ENCODE data around the gene PID1. TPM values are rescaled to one million over a fixed set of nuclear protein-coding genes. Genes with fewer than 3 reads are reported as not detected.

PID1 gene
- total RNA-seq, 2 donors from 2014 or later, result 0.55 to 1.6 TPM

DNA sequence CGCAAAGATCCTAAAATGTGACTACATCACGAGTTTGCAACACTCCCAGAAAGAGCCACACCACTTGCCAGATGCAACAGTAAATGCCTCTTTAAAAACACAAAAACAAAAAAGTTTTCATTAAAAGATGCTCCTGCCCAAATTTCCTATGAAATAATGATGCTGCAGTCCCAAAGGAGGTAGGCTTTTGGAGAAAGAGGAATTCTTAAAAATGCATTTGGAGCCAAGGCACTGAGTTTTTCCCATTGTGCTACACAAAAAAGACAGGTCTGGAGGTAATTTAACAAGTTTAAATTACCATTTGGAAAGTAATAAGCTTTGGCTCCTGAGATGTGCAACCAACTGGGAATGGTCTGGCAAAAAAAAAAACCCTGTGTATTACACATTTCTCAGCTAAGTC, 145.0 kb downstream of the PID1 start:
- no peaks in the 10 kb centered on the region for H3K36me3 ChIP-seq (ENCODE audit: control insufficient read depth, insufficient read depth, low read length)
- no peaks in the 10 kb centered on the region for H3K27me3 ChIP-seq (ENCODE audit: control insufficient read depth, insufficient read depth, low read length, poor library complexity, severe bottlenecking)
- H3K27ac ChIP-seq (ENCODE audit: low read depth, low read length), result no peak overlapping the region
- peaks cover 8% of the 10 kb centered on the region for H3K4me1 ChIP-seq (ENCODE audit: control insufficient read depth, insufficient read depth, low read length)
- H3K9me3 ChIP-seq (ENCODE audit: control insufficient read depth, low read length), result no peaks in the 10 kb centered on the region
- Mint-ChIP-seq H3K36me3 (ENCODE audit: low read depth) (no peaks in the 10 kb centered on the region), H3K27me3 (ENCODE audit: insufficient read depth) (no peaks in the 10 kb centered on the region), H3K27ac (no peak overlapping the region), H3K9me3 (no peaks in the 10 kb centered on the region), H3K4me3 (no peak overlapping the region), H3K4me1 (peaks cover 2% of the 10 kb centered on the region)
- no peak overlapping the region for H3K9ac ChIP-seq (ENCODE audit: extremely low read depth, low read length, poor library complexity, severe bottlenecking)
- WGBS, 2 experiments (ENCODE audit: insufficient coverage in 1 of 2, insufficient read length in 1 of 2), result 88 to 100% methylated on average over 1 to 2 of the region's 2 CpGs
- TF ChIP-seq, protein P1, sequence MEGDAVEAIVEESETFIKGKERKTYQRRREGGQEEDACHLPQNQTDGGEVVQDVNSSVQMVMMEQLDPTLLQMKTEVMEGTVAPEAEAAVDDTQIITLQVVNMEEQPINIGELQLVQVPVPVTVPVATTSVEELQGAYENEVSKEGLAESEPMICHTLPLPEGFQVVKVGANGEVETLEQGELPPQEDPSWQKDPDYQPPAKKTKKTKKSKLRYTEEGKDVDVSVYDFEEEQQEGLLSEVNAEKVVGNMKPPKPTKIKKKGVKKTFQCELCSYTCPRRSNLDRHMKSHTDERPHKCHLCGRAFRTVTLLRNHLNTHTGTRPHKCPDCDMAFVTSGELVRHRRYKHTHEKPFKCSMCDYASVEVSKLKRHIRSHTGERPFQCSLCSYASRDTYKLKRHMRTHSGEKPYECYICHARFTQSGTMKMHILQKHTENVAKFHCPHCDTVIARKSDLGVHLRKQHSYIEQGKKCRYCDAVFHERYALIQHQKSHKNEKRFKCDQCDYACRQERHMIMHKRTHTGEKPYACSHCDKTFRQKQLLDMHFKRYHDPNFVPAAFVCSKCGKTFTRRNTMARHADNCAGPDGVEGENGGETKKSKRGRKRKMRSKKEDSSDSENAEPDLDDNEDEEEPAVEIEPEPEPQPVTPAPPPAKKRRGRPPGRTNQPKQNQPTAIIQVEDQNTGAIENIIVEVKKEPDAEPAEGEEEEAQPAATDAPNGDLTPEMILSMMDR (conservative IDR thresholded peaks at IDR 0.05), result no peak
- no peak overlapping the region for H3K4me3 ChIP-seq (ENCODE audit: low read length)
- no peak for DNase-seq

DNA sequence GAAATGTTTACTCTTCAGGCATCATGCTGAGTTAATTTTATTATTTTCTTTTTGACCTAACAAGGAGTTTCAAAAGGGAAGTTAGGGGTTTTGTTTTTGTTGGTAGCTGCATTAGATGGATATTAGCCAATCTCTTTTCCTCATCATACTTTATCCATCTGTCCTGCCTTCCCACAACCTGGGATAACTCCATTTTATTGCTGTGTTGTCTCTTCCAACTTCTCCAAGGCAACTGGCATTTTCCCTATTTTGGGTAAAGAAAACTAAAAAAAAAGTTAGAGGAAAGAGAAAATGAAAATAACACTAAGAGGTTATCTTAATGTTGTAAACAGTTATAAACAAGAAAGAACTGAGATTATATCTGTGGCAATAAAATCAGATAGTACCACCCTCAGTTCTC, 147.0 kb downstream of the PID1 start:
- Histone ChIP-seq H3K4me1 (ENCODE audit: control insufficient read depth, insufficient read depth, low read length) (no peaks in the 10 kb centered on the region), H3K9ac (ENCODE audit: extremely low read depth, low read length, poor library complexity, severe bottlenecking) (no peak overlapping the region), H3K4me3 (ENCODE audit: low read length) (no peak overlapping the region), H3K9me3 (ENCODE audit: control insufficient read depth, low read length) (no peaks in the 10 kb centered on the region), H3K27me3 (ENCODE audit: control insufficient read depth, insufficient read depth, low read length, poor library complexity, severe bottlenecking) (no peaks in the 10 kb centered on the region), H3K27ac (ENCODE audit: low read depth, low read length) (no peak overlapping the region), H3K36me3 (ENCODE audit: control insufficient read depth, insufficient read depth, low read length) (no peaks in the 10 kb centered on the region)
- no peak for DNase-seq
- TF ChIP-seq, protein P1 (conservative IDR thresholded peaks at IDR 0.05), result no peak
- no peaks in the 10 kb centered on the region for H3K27me3 Mint-ChIP-seq (ENCODE audit: insufficient read depth)
- H3K9me3 Mint-ChIP-seq, result no peaks in the 10 kb centered on the region
- H3K4me3 Mint-ChIP-seq, result no peak overlapping the region
- no peaks in the 10 kb centered on the region for H3K36me3 Mint-ChIP-seq (ENCODE audit: low read depth)
- no peaks in the 10 kb centered on the region for H3K4me1 Mint-ChIP-seq
- H3K27ac Mint-ChIP-seq, result no peak overlapping the region

DNA sequence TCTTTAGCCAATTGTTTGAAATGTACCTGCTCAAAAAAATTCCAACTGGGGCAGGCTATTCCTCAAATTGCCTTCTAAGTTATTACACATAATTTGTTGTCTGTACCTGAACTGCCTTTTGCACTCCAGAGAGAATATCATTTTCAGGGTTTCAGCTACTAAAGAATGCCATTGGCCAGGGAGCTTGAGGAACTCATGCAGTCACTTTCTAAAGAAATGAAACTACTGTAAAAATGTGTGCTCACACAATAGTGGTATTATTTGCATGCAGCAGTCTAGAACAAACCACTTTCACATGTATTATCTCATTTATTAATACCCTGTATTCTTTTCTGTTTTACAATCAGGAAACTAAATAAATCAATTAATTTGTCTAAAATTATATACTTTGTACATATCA, 152.2 kb downstream of the PID1 start:
- H3K27me3 Mint-ChIP-seq (ENCODE audit: insufficient read depth), result no peaks in the 10 kb centered on the region
- TF ChIP-seq, protein P1 (conservative IDR thresholded peaks at IDR 0.05), result no peak

More for the DNA sequence above, 152.2 kb downstream of the PID1 start:
- no peaks in the 10 kb centered on the region for H3K4me1 ChIP-seq (ENCODE audit: control insufficient read depth, insufficient read depth, low read length)
- no peaks in the 10 kb centered on the region for H3K9me3 Mint-ChIP-seq
- H3K9ac ChIP-seq (ENCODE audit: extremely low read depth, low read length, poor library complexity, severe bottlenecking), result no peak overlapping the region
- no peaks in the 10 kb centered on the region for H3K27me3 ChIP-seq (ENCODE audit: control insufficient read depth, insufficient read depth, low read length, poor library complexity, severe bottlenecking)
- H3K4me3 ChIP-seq (ENCODE audit: low read length), result no peak overlapping the region
- no peaks in the 10 kb centered on the region for H3K36me3 Mint-ChIP-seq (ENCODE audit: low read depth)
- no peaks in the 10 kb centered on the region for H3K36me3 ChIP-seq (ENCODE audit: control insufficient read depth, insufficient read depth, low read length)
- no peak for DNase-seq
- no peaks in the 10 kb centered on the region for H3K9me3 ChIP-seq (ENCODE audit: control insufficient read depth, low read length)
- H3K4me1 Mint-ChIP-seq, result no peaks in the 10 kb centered on the region
- H3K4me3 Mint-ChIP-seq, result no peak overlapping the region
- H3K27ac ChIP-seq (ENCODE audit: low read depth, low read length), result no peak overlapping the region
- H3K27ac Mint-ChIP-seq, result no peak overlapping the region

Measured in endodermal cell (in vitro differentiated cells).